A549 (cell line): ENCODE data around the gene SUFU.

ENCODE experiments used
- CBX2 ChIP-seq: fragments of 200-600 bp; sonication (generic); IDR thresholded peaks from 2 replicates; pipeline ENCODE4 v1.6.1; 2016; ENCODE audit warnings: low read depth, mild to moderate bottlenecking, borderline replicate concordance
- CTCF ChIP-seq: fragments of >200 bp; sonication (Bioruptor Twin); formaldehyde crosslinking; IDR thresholded peaks from 3 replicates; pipeline ENCODE4 v1.5.1; 2016
- FOSB ChIP-seq: fragments of 250-450 bp; sonication (Bioruptor Pico); IDR thresholded peaks from 2 replicates; pipeline ENCODE4 v1.5.0; 2020; ENCODE audit warnings: mild to moderate bottlenecking, moderate library complexity
- GATA3 ChIP-seq: IDR thresholded peaks from 2 replicates; pipeline ENCODE4 v1.6.1; 2012; ENCODE audit warnings: borderline replicate concordance
- JUNB ChIP-seq: fragments of >200 bp; sonication (Bioruptor Twin); formaldehyde crosslinking; IDR thresholded peaks from 2 replicates; pipeline ENCODE4 v1.6.1; 2016
- KDM5A ChIP-seq: fragments of 200-600 bp; sonication (generic); IDR thresholded peaks from 2 replicates; pipeline ENCODE4 v1.6.1; 2016; ENCODE audit warnings: antibody characterized with exemption, mild to moderate bottlenecking
- MAX ChIP-seq: IDR thresholded peaks from 2 replicates; pipeline ENCODE4 v1.6.1; 2012
- NR3C1 ChIP-seq: fragments of >200 bp; sonication (Bioruptor Twin); formaldehyde crosslinking; IDR thresholded peaks from 3 replicates; pipeline ENCODE4 v1.6.1; 2017
- POLR2A ChIP-seq: IDR thresholded peaks from 2 replicates; pipeline ENCODE4 v1.6.1; 2012; ENCODE audit warnings: mild to moderate bottlenecking, low read length
- RAD21 ChIP-seq, 2 experiments: fragments of >200 bp in 1 of 2; sonication (Bioruptor Twin) in 1 of 2; formaldehyde crosslinking in 1 of 2; IDR thresholded peaks in 1 of 2; conservative IDR thresholded peaks in 1 of 2; 2 replicates in 1 of 2; 3 replicates in 1 of 2; pipeline ENCODE4 v1.6.1; 2012 to 2018; ENCODE audit warnings: inconsistent platforms in 1 of 2
- RFX5 ChIP-seq: fragments of 450-650 bp; IDR thresholded peaks from 2 replicates; pipeline ENCODE4 v1.7.1; 2014; ENCODE audit warnings: antibody characterized with exemption, mild to moderate bottlenecking, moderate library complexity
- USF2 ChIP-seq: fragments of 450-650 bp; IDR thresholded peaks from 2 replicates; pipeline ENCODE4 v1.6.1; 2014; ENCODE audit warnings: antibody characterized with exemption

- TF ChIP-seq POLR2A, result no peak
- no peak for TF ChIP-seq CTCF
- no peak for TF ChIP-seq USF2
- TF ChIP-seq RAD21 (conservative IDR thresholded peaks at IDR 0.05 in 1 of 2, IDR thresholded peaks at IDR 0.05 in 1 of 2), result no peak
- no peak for TF ChIP-seq RFX5
- no peak for TF ChIP-seq NR3C1
- TF ChIP-seq KDM5A, result no peak
- no peak for TF ChIP-seq JUNB
- no peak for TF ChIP-seq GATA3
- TF ChIP-seq CBX2, result no peak
- TF ChIP-seq FOSB (CRISPR knock-in tag), result no peak
- no peak for TF ChIP-seq MAX
Measured at GRCh38 chr10:102677331-102678067, 173.7 kb downstream of the SUFU start.
